Activated CD8-positive, alpha-beta memory T cell treated with anti-CD3 and anti-CD28 coated beads for 1 hour (primary cell): ENCODE measurements around the gene PPIA.
"Not testable (repeated sequence)": the region's sequence is repeated elsewhere in the genome, so short reads cannot be mapped to it uniquely, and the experiment has no call there.

Source experiments
- DNase-seq, 2 donors: peaks; one replicate each; pipeline ENCODE4 v3.0.0-alpha.2; 2020; ENCODE audit warnings: low read depth in 1 of 2; ENCODE audit errors: extremely low read depth in 1 of 2

PPIA gene

DNA sequence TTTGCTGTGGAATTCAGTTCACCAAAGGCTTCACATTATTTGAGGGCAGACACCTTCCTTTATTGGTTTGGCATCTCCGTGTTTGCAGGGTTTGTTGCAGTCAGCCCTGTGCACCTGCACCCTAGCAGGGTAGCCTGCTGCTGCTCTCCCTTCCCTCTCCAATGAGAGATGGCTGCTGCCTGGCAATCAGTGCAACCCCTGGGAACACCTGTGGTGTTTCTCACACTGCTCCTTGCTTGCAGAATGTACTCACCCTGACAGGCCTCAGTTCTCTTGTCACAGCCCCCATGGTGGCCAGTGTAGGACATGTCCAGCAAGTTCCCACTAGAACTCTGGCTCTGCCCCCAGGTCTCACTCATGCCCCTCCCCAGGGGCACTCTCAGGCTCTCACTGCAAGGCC is 12.1 kb upstream of the PPIA start:
- DNase-seq: no peak

DNA sequence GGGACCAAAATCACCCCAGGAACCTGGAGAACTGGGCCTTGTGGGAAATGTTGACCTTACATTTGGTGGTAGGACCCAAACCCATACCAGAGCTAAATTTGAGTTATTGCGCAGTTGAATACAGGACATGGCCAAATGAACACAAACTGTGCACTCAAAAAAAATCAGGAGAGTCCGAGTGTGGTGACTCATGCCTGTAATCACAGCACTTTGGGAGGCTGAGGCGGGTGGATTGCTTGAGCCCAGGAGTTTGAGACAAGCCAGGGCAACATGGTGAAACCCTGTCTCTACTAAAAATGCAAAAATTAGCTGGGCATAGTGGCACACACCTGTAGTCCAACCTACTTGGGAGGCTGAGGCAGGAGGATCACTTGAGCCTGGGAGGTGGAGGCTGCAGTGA is 11.3 kb upstream of the PPIA start:
- DNase-seq: not testable (repeated sequence)

DNA sequence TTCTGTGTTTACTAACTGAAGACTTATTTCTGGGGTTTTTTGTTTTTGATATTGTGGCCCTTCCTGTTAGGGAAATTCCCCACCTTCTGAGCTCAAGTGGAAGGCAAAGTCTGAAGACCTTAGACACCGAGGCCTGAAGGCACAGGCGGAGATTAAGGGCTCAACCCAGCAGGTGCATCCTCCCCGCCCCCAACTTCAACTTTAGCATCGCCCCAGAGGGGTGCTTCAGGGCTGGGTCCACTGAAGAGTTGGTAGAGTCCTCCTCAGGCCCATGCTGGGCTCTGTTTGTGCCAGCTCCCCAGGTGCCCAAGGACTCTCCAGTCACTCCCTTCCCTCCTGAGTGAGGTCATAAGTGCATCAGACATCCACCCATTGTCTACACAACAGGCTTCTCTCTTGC is 9.4 kb upstream of the PPIA start:
- DNase-seq: no peak

GRCh38 chr7:44787762-44788161 is 8.7 kb upstream of the PPIA start:
- no peak for DNase-seq

DNA sequence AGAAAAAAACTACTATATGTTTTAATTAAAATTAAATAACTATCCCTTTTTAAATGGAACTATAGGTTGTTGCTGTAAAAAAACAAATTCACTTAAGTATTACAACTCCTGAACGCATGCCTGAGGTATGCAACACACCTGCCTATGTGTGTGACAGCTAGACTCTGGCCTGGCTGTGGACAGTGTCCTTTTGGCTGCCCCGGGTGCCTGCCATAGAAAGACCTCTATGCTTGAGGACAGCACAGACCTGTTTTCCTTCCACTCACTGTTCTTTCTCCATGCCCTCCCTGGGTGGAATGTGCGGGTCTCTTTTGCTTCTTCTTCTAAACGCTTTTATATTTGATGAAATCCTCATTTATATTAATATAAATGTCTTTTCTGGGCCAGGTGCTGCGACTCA is 6.5 kb upstream of the PPIA start:
- DNase-seq: no peak

DNA sequence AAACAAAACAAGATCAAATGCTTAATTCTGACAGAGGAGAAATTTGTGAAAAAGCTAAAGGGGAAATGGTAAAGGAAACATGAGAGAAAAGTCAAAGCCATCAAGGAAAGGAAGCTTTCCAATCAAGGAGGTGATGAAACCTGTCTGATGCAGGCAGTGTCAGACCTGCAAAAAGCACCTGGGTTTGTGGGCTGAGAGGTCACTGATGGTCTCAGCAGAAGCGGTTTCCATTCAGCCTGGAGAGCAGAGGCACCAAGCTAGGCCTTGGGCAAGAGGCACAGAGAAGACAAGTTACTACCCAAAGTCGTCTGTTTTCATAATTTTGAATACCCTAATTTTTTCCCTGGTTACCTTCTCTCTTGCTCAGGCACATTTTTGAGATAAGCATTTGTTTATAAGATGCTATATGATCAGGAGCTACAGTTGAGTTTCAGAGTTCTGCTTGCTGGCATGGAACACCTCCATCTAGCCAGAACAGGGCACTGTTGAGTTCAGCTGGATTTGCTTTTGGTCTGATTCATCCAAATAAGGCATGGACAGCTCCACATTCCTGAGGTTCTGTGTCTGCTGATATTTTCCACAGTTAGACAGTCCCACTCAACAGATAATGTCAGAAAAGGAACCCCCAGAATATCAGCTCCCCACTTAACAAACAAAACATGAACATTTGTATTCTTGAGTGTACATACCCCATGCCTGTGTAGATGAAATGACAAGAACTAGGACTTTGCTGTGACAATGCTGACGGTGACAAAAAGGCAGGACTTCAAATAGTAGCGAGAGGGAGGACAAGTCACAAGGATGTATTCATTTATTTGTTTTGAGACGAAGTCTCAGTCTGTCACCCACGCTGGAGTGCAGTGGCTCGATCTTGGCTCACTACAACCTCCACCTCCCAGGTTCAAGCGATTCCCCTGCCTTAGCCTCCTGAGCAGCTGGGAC is 4.9 kb upstream of the PPIA start:
- no peak for DNase-seq

DNA sequence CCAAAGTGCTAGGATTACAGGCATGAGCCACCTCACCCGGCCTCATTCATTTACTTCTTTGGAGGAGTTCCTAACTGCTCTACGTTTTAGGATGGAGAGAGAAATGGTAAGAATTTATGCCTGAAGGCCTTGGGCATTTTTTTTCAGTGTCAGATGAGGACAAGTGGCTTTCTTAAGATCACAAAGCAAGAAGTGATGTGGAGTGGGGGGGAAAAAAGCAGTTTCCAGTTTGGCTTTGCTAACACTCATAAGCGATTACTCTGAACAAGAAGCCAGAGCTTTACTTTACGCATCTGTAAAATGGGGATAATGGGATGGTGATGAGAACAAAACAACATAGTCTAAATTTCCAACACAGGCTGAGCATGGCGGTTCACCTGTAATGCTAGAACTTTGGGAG is 2.6 kb upstream of the PPIA start:
- DNase-seq: no peak

DNA sequence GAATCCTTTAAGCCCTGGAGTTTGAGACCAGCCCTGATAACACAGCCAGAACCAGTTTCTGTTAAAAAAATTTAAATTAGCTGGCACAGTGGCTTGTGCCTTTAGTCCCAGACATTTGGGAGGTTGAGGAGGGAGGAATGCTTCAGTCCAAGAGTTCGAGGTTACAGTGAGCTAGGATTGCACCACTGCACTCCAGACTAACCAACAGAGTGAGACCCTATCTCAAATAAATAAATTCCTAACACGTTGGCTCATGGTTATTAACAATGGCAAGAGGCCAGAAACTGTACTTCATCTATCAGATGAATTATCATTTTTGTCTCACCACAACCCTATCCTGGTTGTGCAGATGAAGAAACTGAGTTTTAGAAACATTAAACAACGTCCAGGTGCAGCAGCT is 2.1 kb upstream of the PPIA start:
- DNase-seq: no peak

DNA sequence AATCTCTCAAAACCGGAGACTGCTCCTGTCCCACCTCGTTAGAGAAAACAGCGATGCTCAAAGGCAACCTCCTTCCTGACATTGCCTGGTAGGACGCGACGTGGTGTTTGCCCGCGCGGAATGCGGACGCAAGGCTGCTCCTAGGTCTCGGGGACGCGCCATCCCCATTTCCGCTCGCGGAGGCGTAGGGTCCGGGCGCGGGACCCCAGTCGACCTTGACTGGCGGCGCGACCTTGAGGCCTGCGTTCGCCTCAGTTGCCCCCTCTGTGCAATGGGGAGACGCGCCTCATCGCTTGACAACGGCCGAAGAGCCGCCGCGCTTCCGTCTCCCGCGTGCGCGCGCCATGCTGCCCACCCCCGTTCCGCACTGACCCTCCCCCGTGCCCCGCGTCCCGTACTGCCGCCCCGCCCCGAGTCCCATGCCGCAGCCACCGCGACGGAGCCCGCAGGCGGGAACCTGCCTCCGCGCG is 412 bp upstream of the PPIA start:
- DNase-seq: no peak

- peak; percentile 50 to 71 for DNase-seq
Observed at GRCh38 chr7:44797329-44798258, 1.1 kb downstream of the PPIA start.

GRCh38 chr7:44798649-44799305 is 2.3 kb downstream of the PPIA start:
- no peak for DNase-seq

DNA sequence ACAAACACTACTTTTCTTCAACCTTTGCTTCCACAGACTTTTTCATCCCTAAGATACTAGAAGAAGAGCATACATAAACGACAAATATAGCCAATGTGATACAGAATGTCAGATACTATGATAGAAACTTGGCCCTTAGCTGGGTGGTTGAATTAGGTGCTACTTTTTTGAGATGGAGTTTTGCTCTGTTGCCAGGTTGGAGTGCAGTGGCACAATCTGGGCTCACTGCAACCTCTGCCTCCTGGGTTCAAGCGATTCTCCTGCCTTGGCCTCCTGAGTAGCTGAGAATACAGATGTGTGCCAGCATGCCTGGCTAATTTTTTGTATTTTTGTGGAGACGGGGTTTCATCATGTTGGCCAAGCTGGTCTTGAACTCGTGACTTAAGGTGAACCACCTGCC is 3.5 kb downstream of the PPIA start:
- DNase-seq: no peak

- no peak for DNase-seq
Observed at GRCh38 chr7:44801890-44802289, 5.4 kb downstream of the PPIA start.

DNA sequence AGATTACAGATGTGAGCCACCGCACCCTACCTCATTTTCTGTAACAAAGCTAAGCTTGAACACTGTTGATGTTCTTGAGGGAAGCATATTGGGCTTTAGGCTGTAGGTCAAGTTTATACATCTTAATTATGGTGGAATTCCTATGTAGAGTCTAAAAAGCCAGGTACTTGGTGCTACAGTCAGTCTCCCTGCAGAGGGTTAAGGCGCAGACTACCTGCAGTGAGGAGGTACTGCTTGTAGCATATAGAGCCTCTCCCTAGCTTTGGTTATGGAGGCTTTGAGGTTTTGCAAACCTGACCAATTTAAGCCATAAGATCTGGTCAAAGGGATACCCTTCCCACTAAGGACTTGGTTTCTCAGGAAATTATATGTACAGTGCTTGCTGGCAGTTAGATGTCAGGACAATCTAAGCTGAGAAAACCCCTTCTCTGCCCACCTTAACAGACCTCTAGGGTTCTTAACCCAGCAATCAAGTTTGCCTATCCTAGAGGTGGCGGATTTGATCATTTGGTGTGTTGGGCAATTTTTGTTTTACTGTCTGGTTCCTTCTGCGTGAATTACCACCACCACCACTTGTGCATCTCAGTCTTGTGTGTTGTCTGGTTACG is 6.0 kb downstream of the PPIA start:
- no peak for DNase-seq

DNA sequence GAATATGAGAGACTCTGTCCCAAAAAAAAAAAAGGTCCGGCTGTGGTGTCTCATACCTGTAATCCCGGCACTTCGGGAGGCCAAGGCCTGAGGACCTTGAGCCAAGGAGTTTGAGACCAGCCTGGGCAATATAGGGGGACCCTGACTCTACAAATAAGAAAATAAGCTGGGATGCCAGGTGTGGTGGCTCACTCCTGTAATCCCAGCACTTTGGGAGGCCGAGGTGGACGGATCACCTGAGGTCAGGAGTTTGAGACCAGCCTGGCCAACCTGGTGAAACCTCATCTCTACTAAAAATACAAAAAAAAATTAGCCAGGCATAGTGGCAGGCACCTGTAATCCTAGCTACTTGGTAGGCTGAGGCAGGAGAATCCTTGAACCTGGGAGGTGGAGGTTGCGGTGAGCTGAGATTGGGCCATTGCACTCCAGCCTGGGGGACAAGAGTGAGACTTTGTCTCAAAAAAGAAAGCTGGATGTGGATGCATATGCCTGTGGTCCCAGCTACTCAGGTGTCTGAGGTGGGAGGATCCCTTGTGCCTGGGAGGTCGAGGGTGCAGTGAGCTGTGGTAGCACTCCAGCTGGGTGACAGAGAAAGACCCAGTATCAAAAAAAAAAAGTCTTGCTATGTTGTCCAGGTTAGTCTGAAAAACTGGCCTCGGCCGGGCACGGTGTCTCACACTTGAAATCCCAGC is 7.5 kb downstream of the PPIA start:
- not testable (repeated sequence) for DNase-seq

- DNase-seq: no peak
Observed at GRCh38 chr7:44805950-44806349, 9.5 kb downstream of the PPIA start.

- DNase-seq: no peak
Observed at GRCh38 chr7:44808914-44809393, 12.5 kb downstream of the PPIA start.

GRCh38 chr7:44811093-44811492 is 14.6 kb downstream of the PPIA start:
- no peak for DNase-seq

DNA sequence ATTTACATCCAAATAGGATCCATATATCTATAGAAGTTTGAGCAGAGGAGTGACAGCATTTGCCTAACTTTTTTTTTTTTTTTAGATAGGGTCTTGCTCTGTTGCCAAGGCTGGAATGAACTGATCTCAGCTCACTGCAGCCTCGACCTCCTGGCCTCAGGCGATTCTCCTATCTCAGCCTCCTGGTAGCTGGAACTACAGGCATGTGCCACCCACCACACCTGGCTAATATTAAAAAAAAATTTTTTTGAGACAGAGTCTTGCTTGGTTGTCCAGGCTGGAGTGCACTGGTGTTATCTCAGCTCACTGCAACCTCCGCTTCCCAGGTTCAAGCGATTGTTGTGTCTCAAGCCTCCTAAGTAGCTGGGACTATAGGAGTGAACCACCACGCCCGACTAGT is 15.1 kb downstream of the PPIA start:
- DNase-seq: no peak

- DNase-seq: no peak
Observed at GRCh38 chr7:44814919-44815318, 18.4 kb downstream of the PPIA start.
